Naive thymus-derived CD4-positive, alpha-beta T cell (primary cell): ENCODE results near the gene RIOK3. TPM values are rescaled to one million over a fixed set of nuclear protein-coding genes. Genes with fewer than 3 reads are reported as not detected.

ENCODE experiments used
- ATAC-seq: fragments of 150-1000 bp; cut with Tn5 transposase; 2 replicates; pipeline ENCODE4 v1.10.0; 2021; ENCODE audit warnings: mild to moderate bottlenecking, moderate library complexity
- CTCF ChIA-PET: fragments of 350-600 bp; sonication (Branson Sonifier 250); formaldehyde crosslinking; loops from one replicate; lab custom pipeline; 2021; ENCODE audit warnings: antibody characterized with exemption; lab: Charles Lee
- POLR2A ChIA-PET: fragments of 350-600 bp; sonication (Branson Sonifier 250); formaldehyde crosslinking; loops from one replicate; lab custom pipeline; 2021; ENCODE audit warnings: antibody characterized with exemption, inconsistent platforms; lab: Charles Lee
- DNase-seq, 9 donors: peaks; one replicate each; pipeline versions ENCODE4 v3.0.0 to v3.0.0-alpha.2; 2020 to 2022; ENCODE audit warnings: mixed read lengths in 1 of 9
- H3K27ac ChIP-seq: one replicate; pipeline ENCODE4 v1.7.0; 2013; ENCODE audit warnings: mild to moderate bottlenecking, low read depth, low read length, moderate library complexity
- H3K27me3 ChIP-seq, 2 donors: one replicate each; pipeline ENCODE4 v1.7.0; 2013; ENCODE audit warnings: low read length in 2 of 2, mild to moderate bottlenecking in 2 of 2, moderate library complexity in 2 of 2; ENCODE audit not compliant: control insufficient read depth in 2 of 2, insufficient read depth in 2 of 2
- H3K36me3 ChIP-seq, 3 experiments: 1 replicate in 2 of 3; 2 replicates in 1 of 3; pipeline ENCODE4 v1.7.0; 2013; ENCODE audit warnings: low read length in 3 of 3, mild to moderate bottlenecking in 3 of 3, moderate library complexity in 1 of 3; ENCODE audit not compliant: insufficient read depth in 3 of 3, control insufficient read depth in 2 of 3
- H3K4me1 ChIP-seq, 2 donors: one replicate each; pipeline ENCODE4 v1.7.0; 2013; ENCODE audit warnings: low read length in 2 of 2, mild to moderate bottlenecking in 2 of 2, moderate library complexity in 1 of 2; ENCODE audit not compliant: control insufficient read depth in 2 of 2, insufficient read depth in 2 of 2
- H3K4me3 ChIP-seq: 2 replicates; pipeline ENCODE4 v1.7.0; 2013; ENCODE audit warnings: mild to moderate bottlenecking, low read length
- H3K9me3 ChIP-seq, 3 experiments: 1 replicate in 2 of 3; 2 replicates in 1 of 3; pipeline ENCODE4 v1.7.0; 2013; ENCODE audit warnings: low read length in 3 of 3; ENCODE audit not compliant: control insufficient read depth in 2 of 3
- H3K27ac Mint-ChIP-seq, 9 donors: one replicate each; pipeline ENCODE4 v1.8.0; 2020 to 2022; ENCODE audit warnings: mixed read lengths in 9 of 9, mild to moderate bottlenecking in 8 of 9, moderate library complexity in 5 of 9, inconsistent platforms in 2 of 9
- H3K27me3 Mint-ChIP-seq, 5 donors: one replicate each; pipeline ENCODE4 v1.8.0; 2021 to 2022; ENCODE audit warnings: mixed read lengths in 5 of 5, mild to moderate bottlenecking in 1 of 5
- H3K36me3 Mint-ChIP-seq, 5 donors: one replicate each; pipeline ENCODE4 v1.8.0; 2020 to 2022; ENCODE audit warnings: mixed read lengths in 5 of 5, mild to moderate bottlenecking in 3 of 5, inconsistent platforms in 1 of 5
- H3K4me1 Mint-ChIP-seq, 7 donors: one replicate each; pipeline ENCODE4 v1.8.0; 2020 to 2022; ENCODE audit warnings: mixed read lengths in 7 of 7, mild to moderate bottlenecking in 3 of 7, inconsistent platforms in 1 of 7
- H3K4me3 Mint-ChIP-seq, 10 donors: one replicate each; pipeline ENCODE4 v1.8.0; 2020 to 2022; ENCODE audit warnings: mild to moderate bottlenecking in 10 of 10, mixed read lengths in 10 of 10, moderate library complexity in 6 of 10, inconsistent platforms in 2 of 10
- H3K9me3 Mint-ChIP-seq, 11 donors: one replicate each; pipeline ENCODE4 v1.8.0; 2020 to 2022; ENCODE audit warnings: mixed read lengths in 11 of 11, mild to moderate bottlenecking in 4 of 11, inconsistent platforms in 1 of 11, moderate library complexity in 1 of 11
- intact Hi-C, 2 donors: fragments of 100-400 bp; cut with micrococcal nuclease; formaldehyde crosslinking; loops; one replicate each; pipeline ENCODE4 v1.15.1; 2023
- polyA plus RNA-seq, 2 donors: library from polyadenylated mRNA; unstranded; fragments of 300-500 nt; fragmentation: Illumina TruSeq; gene quantifications; one replicate each; pipeline ENCODE4 v1.2.3, GENCODE V29; 2021
- total RNA-seq, 6 experiments: library from RNA in 5 of 6; stranded (reverse) in 5 of 6; gene quantifications; 1 replicate in 5 of 6; 2 replicates in 1 of 6; pipeline ENCODE4 v1.2.3 and lab custom pipeline; 2021 to 2026

The RIOK3 gene
- total and polyA plus RNA-seq, 7 experiments from 2014 or later: 31.3 to 153 (median 75.7) TPM

- intact Hi-C loops: no loop called here
- Histone ChIP-seq H3K9me3 (no peaks in the 10 kb centered on the region), H3K36me3 (peaks cover 3 to 18% (median 4%) of the 10 kb centered on the region in 3 experiments), H3K4me3 (no peak overlapping the region), H3K4me1 (peaks cover 28 to 37% of the 10 kb centered on the region in 2 donors), H3K27me3 (no peaks in the 10 kb centered on the region), H3K27ac (no peak overlapping the region)
- CTCF ChIA-PET: interaction anchor here (0.8 to 1.5 kb wide), 2 partner anchors 12 to 14 kb away, joined by 3 to 4 read pairs; no protein-coding TSS in a partner anchor
- Mint-ChIP-seq H3K36me3 (peaks cover 9 to 26% (median 18%) of the 10 kb centered on the region in 5 donors), H3K4me1 (peaks cover 59 to 81% (median 73%) of the 10 kb centered on the region in 7 donors), H3K4me3 (peak overlapping the region in 9 of 10 donors; percentile 14 to 92 (median 65)), H3K9me3 (no peaks in the 10 kb centered on the region), H3K27ac (peak overlapping the region in 8 of 9 donors; percentile 6 to 70 (median 46)), H3K27me3 (no peaks in the 10 kb centered on the region)
- DNase-seq (no peak), ATAC-seq (peak; percentile 29)
- POLR2A ChIA-PET: no interaction called here
Measured at GRCh38 chr18:23458830-23459529, 5.9 kb downstream of the RIOK3 start.

DNA sequence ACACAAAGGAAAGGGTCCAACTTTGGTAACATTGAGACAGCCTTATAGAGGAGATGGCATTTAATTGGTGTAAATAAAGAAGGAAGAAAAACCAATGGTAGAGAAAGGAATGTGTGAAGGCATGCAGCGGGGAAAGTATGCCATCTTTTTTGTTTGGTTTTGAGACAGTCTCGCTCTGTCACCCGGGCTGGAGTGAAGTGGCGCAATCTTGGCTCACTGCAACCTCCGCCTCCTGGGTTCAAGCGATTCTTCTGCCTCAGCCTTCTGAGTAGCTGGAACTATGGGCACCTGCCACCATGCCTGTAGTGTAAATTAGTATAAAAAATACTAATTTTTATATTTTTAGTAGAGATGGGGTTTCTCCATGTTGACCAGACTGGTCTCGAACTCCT is 6.4 kb downstream of the RIOK3 start:
- H3K27me3 ChIP-seq: no peaks in the 10 kb centered on the region
- H3K27ac Mint-ChIP-seq: peak overlapping the region in 5 of 9 donors; percentile 6 to 44 (median 28)
- H3K36me3 Mint-ChIP-seq: peaks cover 11 to 30% (median 24%) of the 10 kb centered on the region in 5 donors
- peaks cover 28 to 33% of the 10 kb centered on the region in 2 donors for H3K4me1 ChIP-seq
- no peak overlapping the region for H3K27ac ChIP-seq
- ATAC-seq: no peak
- intact Hi-C loops: no loop called here
- peak overlapping the region in 5 of 10 donors; percentile 49 to 92 (median 70) for H3K4me3 Mint-ChIP-seq
- H3K27me3 Mint-ChIP-seq: no peaks in the 10 kb centered on the region
- ChIA-PET POLR2A (interaction anchor here (1.5 kb wide), 1 partner anchor 11 kb away, joined by 3 read pairs; no protein-coding TSS in a partner anchor), CTCF (interaction anchor here (0.8 kb wide), 1 partner anchor 15 kb away, joined by 4 read pairs; no protein-coding TSS in a partner anchor)
- no peak overlapping the region for H3K4me3 ChIP-seq
- no peaks in the 10 kb centered on the region for H3K9me3 ChIP-seq
- peaks cover 57 to 75% (median 68%) of the 10 kb centered on the region in 7 donors for H3K4me1 Mint-ChIP-seq
- peaks cover 5 to 24% (median 7%) of the 10 kb centered on the region in 3 experiments for H3K36me3 ChIP-seq
- DNase-seq: no peak
- no peaks in the 10 kb centered on the region for H3K9me3 Mint-ChIP-seq

- DNase-seq (no peak), ATAC-seq (no peak)
- Mint-ChIP-seq H3K27ac (peak overlapping the region in 6 of 9 donors; percentile 19 to 73 (median 49)), H3K4me3 (peak overlapping the region in 7 of 10 donors; percentile 6 to 92 (median 28)), H3K27me3 (no peaks in the 10 kb centered on the region), H3K9me3 (no peaks in the 10 kb centered on the region), H3K4me1 (peaks cover 47 to 69% (median 61%) of the 10 kb centered on the region in 7 donors), H3K36me3 (peaks cover 11 to 28% (median 25%) of the 10 kb centered on the region in 5 donors)
- intact Hi-C loops: no loop called here
- peaks cover 5 to 31% (median 9%) of the 10 kb centered on the region in 3 experiments for H3K36me3 ChIP-seq
- H3K9me3 ChIP-seq: no peaks in the 10 kb centered on the region
- H3K27me3 ChIP-seq: no peaks in the 10 kb centered on the region
- peaks cover 26 to 28% of the 10 kb centered on the region in 2 donors for H3K4me1 ChIP-seq
- H3K27ac ChIP-seq: peak overlapping the region; percentile 27
- ChIA-PET POLR2A (interaction anchor here (1.5 kb wide), 1 partner anchor 10 kb away, joined by 3 read pairs; no protein-coding TSS in a partner anchor), CTCF (interaction anchor here (0.6 kb wide), 1 partner anchor 483 kb away, joined by 5 read pairs; no protein-coding TSS in a partner anchor)
- no peak overlapping the region for H3K4me3 ChIP-seq
Measured at GRCh38 chr18:23460285-23461273, 7.5 kb downstream of the RIOK3 start.

DNA sequence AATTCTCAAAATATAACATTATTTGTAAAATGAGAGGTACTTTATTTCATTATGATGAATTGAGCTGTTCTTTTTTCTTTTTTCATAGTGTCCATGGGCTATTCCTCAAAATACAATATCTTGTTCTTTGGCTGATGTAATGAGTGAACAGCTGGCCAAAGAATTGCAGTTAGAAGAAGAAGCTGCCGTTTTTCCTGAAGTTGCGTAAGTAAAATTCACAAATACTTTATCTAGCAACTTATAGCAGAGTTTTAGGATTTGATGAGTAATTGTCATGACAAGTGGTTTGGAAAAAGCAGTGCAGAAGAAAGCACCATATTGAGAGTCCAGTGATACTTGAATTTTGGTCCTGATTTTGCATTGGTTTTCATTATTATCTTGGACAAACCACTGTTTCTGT is 9.8 kb downstream of the RIOK3 start:
- Histone ChIP-seq H3K9me3 (no peaks in the 10 kb centered on the region), H3K27ac (no peak overlapping the region), H3K4me3 (no peak overlapping the region), H3K4me1 (peaks cover 16 to 18% of the 10 kb centered on the region in 2 donors), H3K36me3 (peaks cover 5 to 51% (median 12%) of the 10 kb centered on the region in 3 experiments), H3K27me3 (no peaks in the 10 kb centered on the region)
- Mint-ChIP-seq H3K4me1 (peaks cover 34 to 54% (median 44%) of the 10 kb centered on the region in 7 donors), H3K36me3 (peaks cover 15 to 33% (median 28%) of the 10 kb centered on the region in 5 donors), H3K27ac (peak overlapping the region in 1 of 9 donors; percentile 65), H3K27me3 (no peaks in the 10 kb centered on the region), H3K9me3 (no peaks in the 10 kb centered on the region), H3K4me3 (no peak overlapping the region)
- ATAC-seq: no peak
- ChIA-PET POLR2A (no interaction called here), CTCF (interaction anchor here (0.5 to 1.1 kb wide), 2 partner anchors 33 to 404 kb away, joined by 3 to 4 read pairs; no protein-coding TSS in a partner anchor)
- DNase-seq: no peak
- intact Hi-C loops: loop anchor here in 1 of 2 donors (2.0 kb wide), 1 partner anchor 18 kb away; no protein-coding TSS in a partner anchor

DNA sequence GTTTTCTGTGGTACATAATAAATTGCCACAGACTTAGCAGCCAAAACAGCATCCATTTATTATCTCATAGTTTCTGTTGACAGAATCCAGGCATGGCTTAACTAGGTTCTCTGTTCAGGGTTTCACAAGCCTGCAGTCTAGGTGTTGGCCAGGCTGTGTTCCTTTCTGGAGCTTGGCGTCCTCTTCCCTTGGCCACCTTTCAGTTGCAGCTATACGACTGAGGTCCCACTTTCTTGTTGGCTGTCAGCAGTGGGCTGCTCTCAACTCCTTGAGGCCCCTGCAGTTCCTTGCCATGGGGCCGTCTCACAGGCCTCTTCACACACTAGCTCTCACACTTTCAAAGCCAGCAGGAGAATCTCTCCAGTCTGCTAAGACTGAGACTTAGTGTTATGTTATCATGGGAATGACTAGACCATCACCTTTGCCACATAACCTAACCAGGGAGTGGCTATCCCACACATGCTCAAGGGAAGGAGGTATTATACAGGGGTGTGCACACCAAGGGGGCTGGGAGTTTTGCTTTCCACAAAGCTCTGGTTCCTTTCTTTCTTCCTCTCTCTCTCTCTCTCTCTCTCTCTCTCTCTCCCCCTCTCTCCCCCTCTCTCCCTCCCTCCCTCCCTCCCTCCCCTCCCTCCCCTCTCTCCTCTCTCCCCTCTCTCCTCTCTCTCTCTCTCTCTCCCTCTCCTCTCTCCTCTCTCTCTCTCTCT is 15.8 kb downstream of the RIOK3 start:
- no peak for ATAC-seq
- ChIA-PET POLR2A (no interaction called here), CTCF (no interaction called here)
- H3K4me1 Mint-ChIP-seq: peaks cover 0 to 8% (median 0%) of the 10 kb centered on the region in 7 donors
- H3K27ac Mint-ChIP-seq: peak overlapping the region in 2 of 9 donors; percentile 36 to 46
- intact Hi-C loops: no loop called here
- Histone ChIP-seq H3K27ac (no peak overlapping the region), H3K9me3 (no peaks in the 10 kb centered on the region), H3K36me3 (peaks cover 16 to 86% (median 29%) of the 10 kb centered on the region in 3 experiments), H3K27me3 (no peaks in the 10 kb centered on the region), H3K4me1 (no peaks in the 10 kb centered on the region), H3K4me3 (no peak overlapping the region)
- peaks cover 11 to 35% (median 18%) of the 10 kb centered on the region in 5 donors for H3K36me3 Mint-ChIP-seq
- H3K27me3 Mint-ChIP-seq: no peaks in the 10 kb centered on the region
- H3K9me3 Mint-ChIP-seq: no peaks in the 10 kb centered on the region
- no peak overlapping the region for H3K4me3 Mint-ChIP-seq
- no peak for DNase-seq
